ENCODE data around the gene ANXA1. TPM values are rescaled to one million over a fixed set of nuclear protein-coding genes. Genes with fewer than 3 reads are reported as not detected.

The ANXA1 gene
- total and polyA plus RNA-seq, 2 donors (not counting 3 experiments of a cell fraction or from before 2014, with no cell fraction given) = 403 to 525 TPM

DNA sequence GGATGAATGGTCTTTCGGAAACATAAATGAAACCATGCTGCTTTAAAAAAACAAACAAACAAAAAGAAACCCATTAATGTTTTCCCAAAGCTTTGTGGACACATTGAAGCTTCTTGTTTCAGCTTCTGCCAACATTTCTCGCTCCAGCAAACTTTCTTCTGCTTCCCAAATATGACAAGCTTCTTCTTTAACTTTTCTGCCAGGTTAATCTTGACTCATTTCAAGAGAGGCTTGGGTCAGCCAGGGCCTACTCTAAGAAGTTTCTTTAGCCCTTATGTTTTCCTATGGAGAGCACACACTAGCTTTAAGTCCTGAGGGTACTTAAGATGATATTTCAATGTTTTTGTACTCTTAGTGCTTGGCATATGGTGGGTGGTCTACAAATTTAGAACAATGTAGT, 6.1 kb downstream of the ANXA1 start:
- Histone ChIP-seq H3K27me3 (ENCODE audit: control insufficient read depth in 2 of 2, insufficient read depth in 2 of 2, low read length in 2 of 2) (no peaks in the 10 kb centered on the region), H3K9ac (replicated peaks; ENCODE audit: extremely low read depth, insufficient read depth, low read length) (no peak overlapping the region), H3K9me3 (replicated peaks; ENCODE audit: control insufficient read depth, insufficient read depth, low read length) (no peaks in the 10 kb centered on the region), H3K4me1 (ENCODE audit: control insufficient read depth, extremely low read depth, insufficient read depth, low read length) (peaks cover 33% of the 10 kb centered on the region), H3K4me2 (ENCODE audit: insufficient read depth, low read length) (no peak overlapping the region), H3K4me3 (replicated peaks in 1 of 3; ENCODE audit: insufficient read depth in 1 of 3, low read depth in 1 of 3, low read length in 3 of 3) (no peak overlapping the region), H4K20me1 (replicated peaks; ENCODE audit: control insufficient read depth, extremely low read depth, insufficient read depth, low read length) (peaks cover 14% of the 10 kb centered on the region), H3K9me1 (replicated peaks; ENCODE audit: control insufficient read depth, extremely low read depth, insufficient read depth, low read length) (no peaks in the 10 kb centered on the region), H3K27ac (ENCODE audit: insufficient read depth, low read depth, low read length) (no peak overlapping the region), H2AFZ (ENCODE audit: low read depth, low read length) (no peak overlapping the region), H3K36me3 (ENCODE audit: control insufficient read depth in 2 of 2, extremely low read depth in 1 of 2, insufficient read depth in 2 of 2, low read length in 2 of 2) (peaks cover 15 to 41% of the 10 kb centered on the region in 2 experiments), H3K79me2 (ENCODE audit: control insufficient read depth, insufficient read depth, low read length) (peaks cover 62% of the 10 kb centered on the region)
- FAIRE-seq (no peak), DNase-seq (ENCODE audit: low read depth, low spot score) (no peak)
- intact Hi-C loops (cut with micrococcal nuclease) (loop anchor here (10.0 kb wide), 1 partner anchor 793 kb away; the partner anchor contains the start of gene ZFAND5), dilution Hi-C loops (cut with MboI; ENCODE audit: extremely low pct_ligation_motif_present, low sequenced_read_pairs) (no loop called here)
- no TSS peak for BruUV-seq (replicated peaks)
- ChIA-PET POLR2A (no interaction called here), CTCF (interaction anchor here (0.9 to 4.4 kb wide), 4 partner anchors 14 to 286 kb away, joined by 4 to 90 read pairs (median 6); no protein-coding TSS in a partner anchor)
- no peak for TF ChIP-seq MYC (IDR thresholded peaks at IDR 0.05; ENCODE audit: low read depth, low read length)
- no peak for TF ChIP-seq POLR2AphosphoS5 (IDR thresholded peaks at IDR 0.05; ENCODE audit: insufficient read depth, low read depth, low read length)
- no peak for TF ChIP-seq GATA2 (IDR thresholded peaks at IDR 0.05; ENCODE audit: insufficient read depth, insufficient read length, low read depth, low read length)
- TF ChIP-seq EZH2 (IDR thresholded peaks at IDR 0.05; ENCODE audit: borderline replicate concordance, low read depth, low read length, severe bottlenecking) = no peak
- TF ChIP-seq, protein P1, sequence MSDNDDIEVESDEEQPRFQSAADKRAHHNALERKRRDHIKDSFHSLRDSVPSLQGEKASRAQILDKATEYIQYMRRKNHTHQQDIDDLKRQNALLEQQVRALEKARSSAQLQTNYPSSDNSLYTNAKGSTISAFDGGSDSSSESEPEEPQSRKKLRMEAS (IDR thresholded peaks at IDR 0.05; ENCODE audit: insufficient read depth, insufficient read length) = no peak
- no peak for TF ChIP-seq JUN (IDR thresholded peaks at IDR 0.05; ENCODE audit: borderline replicate concordance, insufficient read depth, insufficient read length, low read depth)
- TF ChIP-seq FOS (IDR thresholded peaks at IDR 0.05; ENCODE audit: borderline replicate concordance, insufficient read depth, low read length) = no peak
- TF ChIP-seq POLR2A (IDR thresholded peaks at IDR 0.05; ENCODE audit: low read depth, low read length) = no peak
- TF ChIP-seq, protein P2, sequence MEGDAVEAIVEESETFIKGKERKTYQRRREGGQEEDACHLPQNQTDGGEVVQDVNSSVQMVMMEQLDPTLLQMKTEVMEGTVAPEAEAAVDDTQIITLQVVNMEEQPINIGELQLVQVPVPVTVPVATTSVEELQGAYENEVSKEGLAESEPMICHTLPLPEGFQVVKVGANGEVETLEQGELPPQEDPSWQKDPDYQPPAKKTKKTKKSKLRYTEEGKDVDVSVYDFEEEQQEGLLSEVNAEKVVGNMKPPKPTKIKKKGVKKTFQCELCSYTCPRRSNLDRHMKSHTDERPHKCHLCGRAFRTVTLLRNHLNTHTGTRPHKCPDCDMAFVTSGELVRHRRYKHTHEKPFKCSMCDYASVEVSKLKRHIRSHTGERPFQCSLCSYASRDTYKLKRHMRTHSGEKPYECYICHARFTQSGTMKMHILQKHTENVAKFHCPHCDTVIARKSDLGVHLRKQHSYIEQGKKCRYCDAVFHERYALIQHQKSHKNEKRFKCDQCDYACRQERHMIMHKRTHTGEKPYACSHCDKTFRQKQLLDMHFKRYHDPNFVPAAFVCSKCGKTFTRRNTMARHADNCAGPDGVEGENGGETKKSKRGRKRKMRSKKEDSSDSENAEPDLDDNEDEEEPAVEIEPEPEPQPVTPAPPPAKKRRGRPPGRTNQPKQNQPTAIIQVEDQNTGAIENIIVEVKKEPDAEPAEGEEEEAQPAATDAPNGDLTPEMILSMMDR (IDR thresholded peaks at IDR 0.05; ENCODE audit: extremely low read depth in 1 of 2, insufficient read depth in 1 of 2, low read depth in 1 of 2, low read length in 2 of 2) = no peak
